Large intestine (tissue), 3 donors: Measurements from ENCODE around the gene TMEM273. TPM values are rescaled to one million over a fixed set of nuclear protein-coding genes. Genes with fewer than 3 reads are reported as not detected.

Experiments
- DNase-seq, 2 donors: peaks; one replicate each; pipeline versions ENCODE4 v3.0.0 to v3.0.0-alpha.2; 2013
- H3K27ac ChIP-seq: one replicate; pipeline ENCODE4 v1.5.1; 2013; ENCODE audit warnings: low read length
- H3K27me3 ChIP-seq: 2 replicates; pipeline ENCODE4 v1.6.1; 2013; ENCODE audit warnings: low read length; ENCODE audit not compliant: control insufficient read depth, insufficient read depth
- H3K36me3 ChIP-seq: 2 replicates; pipeline ENCODE4 v1.6.1; 2013; ENCODE audit warnings: low read length; ENCODE audit not compliant: control insufficient read depth, insufficient read depth
- H3K4me1 ChIP-seq: one replicate; pipeline ENCODE4 v1.6.1; 2013; ENCODE audit warnings: low read length; ENCODE audit not compliant: control insufficient read depth, insufficient read depth
- H3K4me3 ChIP-seq: one replicate; pipeline ENCODE4 v1.5.1; 2013; ENCODE audit warnings: low read length
- H3K9me3 ChIP-seq: one replicate; pipeline ENCODE4 v1.6.1; 2013; ENCODE audit warnings: mild to moderate bottlenecking, low read depth, low read length, moderate library complexity; ENCODE audit not compliant: control insufficient read depth
- WGBS: methylation state at CpG from one replicate; pipeline ENCODE4 v1.1.5; 2013; ENCODE audit warnings: low lambda C conversion rate; ENCODE audit not compliant: insufficient coverage; 5-methylcytosine and 5-hydroxymethylcytosine counted together
- polyA plus RNA-seq: library from polyadenylated mRNA; unstranded; fragments of 120-200 nt; gene quantifications from one replicate; pipeline ENCODE4 v1.2.1, GENCODE V29; 2013

Gene TMEM273
- polyA plus RNA-seq, 1 donor, result 5.5 TPM

DNA sequence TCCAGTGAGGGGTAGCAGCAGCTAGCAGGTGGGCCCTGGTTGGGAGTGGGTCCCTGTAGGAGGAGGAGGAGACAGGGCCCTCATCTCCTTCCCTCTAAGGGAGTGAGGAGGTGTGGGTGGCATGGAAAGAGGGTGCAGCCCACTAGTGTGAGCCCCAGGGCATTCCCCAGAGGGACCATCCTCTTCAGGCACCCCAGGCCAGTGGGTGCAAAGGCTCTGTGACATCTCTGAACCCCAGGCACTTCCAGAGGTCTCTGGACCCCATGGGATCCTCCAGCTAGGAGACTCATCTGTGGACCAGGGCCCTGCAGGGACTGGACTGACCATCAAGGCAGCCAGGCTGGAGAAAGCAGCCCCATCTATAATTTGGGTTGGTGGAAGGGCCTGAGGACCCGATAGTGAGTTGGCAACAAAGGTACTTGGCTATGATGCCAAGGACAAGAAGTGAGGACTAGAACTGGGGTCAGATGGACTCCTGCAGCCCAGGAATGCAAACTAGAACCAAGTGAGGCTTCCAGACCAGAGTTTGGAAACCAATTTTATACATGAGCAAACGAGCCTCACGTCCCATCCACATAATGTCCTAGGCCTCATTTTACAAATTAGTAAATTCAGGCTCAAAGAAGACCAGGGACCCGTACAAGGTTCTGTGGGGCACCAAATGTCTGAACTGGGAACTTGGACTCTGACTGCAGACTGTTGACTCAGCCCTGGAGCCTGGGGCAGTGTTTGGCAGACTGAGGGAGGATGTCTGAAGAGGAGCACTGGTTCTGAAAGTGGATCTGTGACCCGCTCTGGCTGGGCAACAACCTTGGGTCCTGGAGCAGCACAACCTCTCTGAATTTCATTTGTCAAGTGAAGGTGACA, 71.4 kb downstream of the TMEM273 start:
- DNase-seq, result no peak
- peaks cover 3% of the 10 kb centered on the region for H3K4me1 ChIP-seq
- H3K27ac ChIP-seq, result no peak overlapping the region
- H3K36me3 ChIP-seq, result no peaks in the 10 kb centered on the region
- no peak overlapping the region for H3K4me3 ChIP-seq
- H3K27me3 ChIP-seq, result peaks cover 55% of the 10 kb centered on the region
- H3K9me3 ChIP-seq, result no peaks in the 10 kb centered on the region
- WGBS, result no CpG with 5 or more reads among the region's 5 CpGs

DNA sequence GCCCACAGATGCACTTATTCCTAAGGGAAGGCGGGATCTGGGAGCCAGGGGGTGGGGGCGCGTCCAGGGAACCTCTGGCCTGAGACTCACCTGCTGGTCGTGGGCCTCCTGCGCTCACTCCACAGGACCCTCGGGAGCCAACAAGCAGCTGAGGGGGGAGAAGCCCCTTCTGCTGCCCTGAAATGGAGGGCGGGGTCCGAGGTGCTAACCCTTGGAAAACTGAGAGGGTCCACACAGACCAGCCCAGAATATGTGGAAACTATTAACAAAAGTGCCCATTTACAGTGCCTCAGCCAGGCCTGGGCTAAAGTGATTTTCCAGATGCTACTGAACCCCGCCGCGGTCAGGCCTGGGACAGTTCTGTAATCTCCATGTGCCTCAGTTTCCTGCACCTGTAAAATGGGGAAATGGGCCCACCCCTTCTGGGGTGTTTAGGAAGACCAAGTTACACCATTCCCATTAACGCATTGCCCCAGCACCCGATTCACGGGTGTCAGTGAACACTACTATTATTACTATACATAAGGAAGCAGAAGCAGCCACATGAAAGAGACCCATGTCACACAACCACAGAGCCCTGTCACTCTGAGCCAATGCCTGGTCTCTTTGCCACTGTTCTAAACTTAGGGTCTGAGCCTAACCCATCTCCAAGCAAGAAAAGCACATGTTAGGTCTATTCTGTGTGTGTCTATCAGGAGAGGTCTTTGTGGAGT, 72.2 kb downstream of the TMEM273 start:
- no peak overlapping the region for H3K27ac ChIP-seq
- H3K4me3 ChIP-seq, result peak overlapping the region; percentile 18
- H3K4me1 ChIP-seq, result peaks cover 3% of the 10 kb centered on the region
- peaks cover 57% of the 10 kb centered on the region for H3K27me3 ChIP-seq
- H3K36me3 ChIP-seq, result no peaks in the 10 kb centered on the region
- no peaks in the 10 kb centered on the region for H3K9me3 ChIP-seq
- no CpG with 5 or more reads among the region's 14 CpGs for WGBS
- DNase-seq, result no peak

DNA sequence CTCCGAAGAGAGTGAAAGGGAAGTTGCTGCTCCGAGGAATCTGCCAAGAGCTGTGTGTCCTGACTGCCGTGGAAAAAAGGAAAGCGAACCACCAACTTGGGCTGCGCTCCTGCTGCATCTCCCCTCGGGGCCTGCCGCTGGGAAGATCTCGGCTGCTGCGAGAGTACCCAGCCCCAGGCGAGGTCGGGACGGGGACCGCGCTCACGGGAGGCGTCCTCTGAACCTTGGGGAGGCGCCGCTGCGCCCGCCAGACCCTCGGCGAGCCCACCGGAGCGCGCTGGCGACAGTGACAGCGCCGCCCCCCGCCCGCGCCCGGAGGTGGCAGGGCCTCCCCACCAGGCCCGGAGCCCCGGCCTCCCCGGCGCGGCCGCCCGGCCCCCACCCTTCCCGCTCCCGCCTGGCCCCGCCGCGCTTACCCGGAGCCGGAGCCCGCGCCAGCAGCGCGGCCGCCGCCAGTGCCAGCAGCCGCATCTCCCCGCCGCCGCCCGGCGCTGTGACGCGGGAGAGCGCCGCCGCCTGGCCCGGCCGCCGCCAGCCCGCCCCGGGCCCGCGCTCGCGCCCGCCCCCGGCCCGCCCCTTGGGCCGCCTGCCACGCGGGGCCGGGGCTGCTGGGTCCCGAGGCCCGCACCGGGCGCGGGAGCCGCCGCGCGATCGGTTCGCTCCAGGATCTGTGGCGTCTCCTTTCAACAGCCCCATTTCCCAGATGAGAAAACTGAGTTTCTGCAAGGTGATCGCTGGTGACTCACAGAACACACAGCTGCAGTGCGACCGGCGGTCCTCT, 73.0 kb downstream of the TMEM273 start, which contains the start of gene VSTM4:
Gene VSTM4, minus strand, starts transcription at position 508 of the 781 bp plus-strand sequence. Its CDS starts 37 bp downstream, at position 471.
- WGBS, result no CpG with 5 or more reads among the region's 95 CpGs
- no peaks in the 10 kb centered on the region for H3K36me3 ChIP-seq
- peaks cover 55% of the 10 kb centered on the region for H3K27me3 ChIP-seq
- DNase-seq, result peak in 1 of 2 donors; percentile 45
- H3K4me1 ChIP-seq, result peaks cover 3% of the 10 kb centered on the region
- H3K4me3 ChIP-seq, result peak within 1 kb of the TSS; percentile 44
- peak within 1 kb of the TSS; percentile 28 for H3K27ac ChIP-seq
- H3K9me3 ChIP-seq, result no peaks in the 10 kb centered on the region

DNA sequence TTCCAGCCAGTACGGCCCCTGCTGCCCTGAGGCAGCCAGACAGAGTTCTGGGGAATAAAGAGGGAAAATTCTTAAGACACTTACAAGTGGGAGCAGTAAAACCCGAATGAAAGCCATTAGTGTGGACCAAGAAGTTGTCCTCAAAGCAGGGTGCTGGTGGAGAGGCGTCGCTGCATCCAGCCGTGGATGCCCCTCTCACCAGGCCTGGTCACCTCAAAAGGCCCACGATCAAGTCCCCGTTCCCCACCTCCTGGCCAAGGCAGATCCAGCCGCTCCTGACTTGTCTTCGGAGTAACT, 73.5 kb downstream of the TMEM273 start:
- no CpG with 5 or more reads among the region's 9 CpGs for WGBS
- Histone ChIP-seq H3K4me3 (peak overlapping the region; percentile 44), H3K27ac (peak overlapping the region; percentile 28), H3K9me3 (no peaks in the 10 kb centered on the region), H3K4me1 (peaks cover 3% of the 10 kb centered on the region), H3K27me3 (peaks cover 56% of the 10 kb centered on the region), H3K36me3 (no peaks in the 10 kb centered on the region)
- no peak for DNase-seq

DNA sequence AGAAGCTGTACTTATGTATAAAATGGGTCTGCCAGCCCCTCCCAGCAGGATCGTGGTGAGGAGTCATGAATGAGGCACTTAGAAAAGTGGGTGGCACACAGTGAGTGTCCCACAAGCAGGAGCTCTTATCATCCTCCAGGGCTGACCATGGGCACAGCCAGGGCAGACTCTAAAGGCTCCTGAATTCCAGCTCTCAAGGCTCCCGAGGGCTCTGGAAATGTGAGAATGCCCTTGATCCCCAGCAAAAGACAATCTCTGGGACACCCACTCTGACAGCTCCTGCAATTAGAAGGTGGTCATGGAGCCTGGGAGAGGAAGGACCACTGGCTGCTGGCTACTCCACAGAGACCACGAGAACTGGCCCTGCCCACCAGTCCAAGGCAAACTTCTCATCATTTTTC, 74.5 kb downstream of the TMEM273 start:
- H3K27ac ChIP-seq, result no peak overlapping the region
- H3K9me3 ChIP-seq, result no peaks in the 10 kb centered on the region
- H3K4me3 ChIP-seq, result no peak overlapping the region
- H3K4me1 ChIP-seq, result peaks cover 3% of the 10 kb centered on the region
- peaks cover 55% of the 10 kb centered on the region for H3K27me3 ChIP-seq
- WGBS, result no CpG with 5 or more reads among the region's 3 CpGs
- no peaks in the 10 kb centered on the region for H3K36me3 ChIP-seq
- DNase-seq, result no peak

DNA sequence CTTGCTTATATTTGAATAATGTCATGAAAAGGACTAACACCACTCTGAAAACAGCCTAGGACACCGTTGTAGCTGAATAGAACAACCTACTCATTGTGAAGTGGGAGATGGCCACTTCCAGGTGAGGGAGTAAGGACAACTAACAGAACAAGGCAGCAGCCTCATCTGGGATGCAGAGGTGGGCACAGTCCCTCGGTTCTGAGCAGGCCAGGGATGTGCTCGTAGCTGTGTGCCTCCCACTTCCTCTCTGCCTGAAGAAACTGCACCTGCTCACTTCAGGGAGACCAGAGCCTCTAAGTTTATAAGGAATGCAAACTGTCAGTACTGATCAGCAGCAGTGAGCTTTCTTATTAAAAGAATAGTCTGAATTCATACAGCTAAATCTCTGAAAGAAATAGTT, 75.3 kb downstream of the TMEM273 start:
- Histone ChIP-seq H3K27me3 (peaks cover 50% of the 10 kb centered on the region), H3K36me3 (peaks cover under 1% of the 10 kb centered on the region), H3K4me1 (peaks cover 3% of the 10 kb centered on the region), H3K4me3 (no peak overlapping the region), H3K9me3 (no peaks in the 10 kb centered on the region), H3K27ac (no peak overlapping the region)
- no peak for DNase-seq
- WGBS, result no CpG with 5 or more reads among the region's 3 CpGs

DNA sequence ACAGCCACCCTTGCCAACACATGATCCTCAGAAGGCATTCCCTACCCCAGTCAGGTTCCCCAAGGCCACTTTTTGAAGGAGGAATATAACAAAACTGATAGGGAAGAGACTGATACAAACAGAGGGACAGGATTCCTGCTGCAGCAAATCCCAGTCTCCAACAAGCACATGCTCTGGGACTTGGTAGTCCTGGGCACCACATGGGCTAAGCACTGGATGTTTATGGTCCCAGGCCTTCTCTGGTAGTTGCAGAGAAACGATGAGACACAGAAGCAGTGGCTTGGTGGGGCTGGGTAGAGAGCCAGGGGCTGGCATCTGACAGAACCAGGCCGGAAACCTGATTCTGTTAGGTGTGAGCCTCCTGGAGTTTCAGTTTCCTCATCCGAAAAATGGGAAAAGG, 76.1 kb downstream of the TMEM273 start:
- H3K27ac ChIP-seq, result no peak overlapping the region
- no peaks in the 10 kb centered on the region for H3K9me3 ChIP-seq
- H3K27me3 ChIP-seq, result peaks cover 48% of the 10 kb centered on the region
- DNase-seq, result no peak
- WGBS, result no CpG with 5 or more reads among the region's 3 CpGs
- H3K4me3 ChIP-seq, result no peak overlapping the region
- peaks cover 7% of the 10 kb centered on the region for H3K36me3 ChIP-seq
- peaks cover 3% of the 10 kb centered on the region for H3K4me1 ChIP-seq

DNA sequence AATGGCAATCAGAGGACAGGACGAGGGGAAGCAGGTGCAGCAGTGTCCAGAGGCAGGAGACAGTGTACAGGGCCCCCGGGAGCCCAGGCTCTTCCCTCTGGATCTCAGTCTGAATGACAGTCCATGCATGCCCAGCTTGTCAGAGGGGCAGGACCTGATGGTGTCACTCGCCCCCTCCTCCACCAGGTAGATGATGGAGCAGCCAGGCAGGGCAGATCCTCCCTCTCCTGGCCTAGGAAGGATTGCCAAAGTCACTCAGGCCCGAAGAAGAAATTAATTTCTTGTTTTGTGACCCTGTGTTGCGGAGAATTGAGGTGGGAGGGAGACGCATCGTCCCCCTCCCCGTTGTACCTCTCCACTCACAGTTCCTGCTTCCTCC, 76.9 kb downstream of the TMEM273 start:
- no peak overlapping the region for H3K27ac ChIP-seq
- H3K36me3 ChIP-seq, result peaks cover 8% of the 10 kb centered on the region
- H3K9me3 ChIP-seq, result no peaks in the 10 kb centered on the region
- no peak overlapping the region for H3K4me3 ChIP-seq
- peaks cover 42% of the 10 kb centered on the region for H3K27me3 ChIP-seq
- DNase-seq, result no peak
- no CpG with 5 or more reads among the region's 8 CpGs for WGBS
- peaks cover 3% of the 10 kb centered on the region for H3K4me1 ChIP-seq

DNA sequence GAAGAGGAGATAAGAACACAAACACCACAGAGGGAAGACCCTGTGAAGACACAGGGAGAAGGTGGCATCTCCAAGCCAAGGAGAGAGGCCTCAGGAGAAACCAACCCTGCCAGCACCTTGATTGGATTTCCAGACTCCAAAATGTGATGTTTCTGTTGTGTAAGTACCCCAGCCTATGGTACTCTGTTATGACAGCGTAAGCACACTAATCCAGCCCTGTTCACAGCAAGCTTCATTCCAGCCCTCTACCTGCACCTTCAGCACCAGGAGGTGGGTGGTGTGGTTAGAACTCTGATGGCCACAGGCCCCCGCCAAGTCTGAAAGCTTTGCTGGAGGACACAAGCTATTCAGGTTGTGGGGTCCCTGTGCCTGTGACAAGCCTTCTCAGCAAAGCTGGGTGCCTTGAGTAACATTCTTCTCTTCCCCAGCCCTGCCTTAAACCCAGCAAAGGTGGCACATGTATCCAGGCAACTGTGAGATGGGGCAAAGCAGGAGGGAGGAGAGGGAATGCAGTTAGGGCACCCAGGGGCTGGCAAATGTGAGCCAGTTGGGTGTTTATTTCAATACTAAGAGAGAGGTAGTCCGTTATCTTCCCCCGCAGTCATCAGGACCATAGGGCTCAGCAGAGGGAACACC, 77.4 kb downstream of the TMEM273 start:
- Histone ChIP-seq H3K4me3 (no peak overlapping the region), H3K27ac (no peak overlapping the region), H3K36me3 (peaks cover 8% of the 10 kb centered on the region), H3K4me1 (peaks cover 3% of the 10 kb centered on the region), H3K9me3 (no peaks in the 10 kb centered on the region), H3K27me3 (peaks cover 37% of the 10 kb centered on the region)
- WGBS, result no CpG with 5 or more reads among the region's 4 CpGs
- DNase-seq, result no peak
